ENCODE measurements around the gene USP48. TPM values are rescaled to one million over a fixed set of nuclear protein-coding genes. Genes with fewer than 3 reads are reported as not detected.

USP48 gene
- total and polyA plus RNA-seq, 2 donors (not counting 1 experiment from before 2014, with no cell fraction given): 34.1 to 45.6 TPM

- peaks cover 3% of the 10 kb centered on the region for H3K36me3 ChIP-seq (ENCODE audit: control insufficient read depth, insufficient read depth, low read length)
- H2AFZ ChIP-seq (ENCODE audit: low read length): no peak overlapping the region
- no peaks in the 10 kb centered on the region for H3K9me3 ChIP-seq (ENCODE audit: control insufficient read depth, insufficient read depth, low read depth, low read length)
- no peaks in the 10 kb centered on the region for H4K20me1 ChIP-seq (ENCODE audit: control insufficient read depth, extremely low read depth, insufficient read depth, low read length)
- no peaks in the 10 kb centered on the region for H3K27me3 ChIP-seq (ENCODE audit: control insufficient read depth, insufficient read depth, low read length)
- H3K27ac ChIP-seq (ENCODE audit: insufficient read depth, low read length): no peak overlapping the region
- no peak overlapping the region for H3K4me3 ChIP-seq (replicated peaks in 1 of 4; ENCODE audit: control extremely low read depth in 1 of 4, insufficient read depth in 1 of 4, low read depth in 3 of 4, low read length in 4 of 4)
- DNase-seq (ENCODE audit: low read depth in 2 of 2): no peak
- no peak overlapping the region for H3K9ac ChIP-seq (ENCODE audit: insufficient read depth, low read length)
- TF ChIP-seq CTCF (conservative IDR thresholded peaks at IDR 0.05 in 1 of 2, IDR thresholded peaks at IDR 0.05 in 1 of 2; ENCODE audit: low read depth in 1 of 2, low read length in 2 of 2): no peak
- no peak for TF ChIP-seq EZH2 (IDR thresholded peaks at IDR 0.05; ENCODE audit: low read length, missing control alignments)
- H3K79me2 ChIP-seq (ENCODE audit: control insufficient read depth, insufficient read depth, low read length): no peaks in the 10 kb centered on the region
- H3K4me2 ChIP-seq (ENCODE audit: extremely low read depth, insufficient read depth, low read length): no peak overlapping the region
- no peaks in the 10 kb centered on the region for H3K4me1 ChIP-seq (ENCODE audit: control insufficient read depth, extremely low read depth, insufficient read depth, low read length)
These were observed 77.5 kb downstream of the USP48 start for GRCh38 chr1:21705303-21705980.

GRCh38 chr1:21704145-21704544, 78.8 kb downstream of the USP48 start:
- Histone ChIP-seq H3K4me3 (replicated peaks in 1 of 4; ENCODE audit: control extremely low read depth in 1 of 4, insufficient read depth in 1 of 4, low read depth in 3 of 4, low read length in 4 of 4) (no peak overlapping the region), H2AFZ (ENCODE audit: low read length) (no peak overlapping the region), H3K36me3 (ENCODE audit: control insufficient read depth, insufficient read depth, low read length) (peaks cover 3% of the 10 kb centered on the region), H3K27ac (ENCODE audit: insufficient read depth, low read length) (no peak overlapping the region), H3K79me2 (ENCODE audit: control insufficient read depth, insufficient read depth, low read length) (no peaks in the 10 kb centered on the region), H3K9me3 (ENCODE audit: control insufficient read depth, insufficient read depth, low read depth, low read length) (no peaks in the 10 kb centered on the region), H3K27me3 (ENCODE audit: control insufficient read depth, insufficient read depth, low read length) (no peaks in the 10 kb centered on the region), H3K4me1 (ENCODE audit: control insufficient read depth, extremely low read depth, insufficient read depth, low read length) (no peaks in the 10 kb centered on the region), H3K9ac (ENCODE audit: insufficient read depth, low read length) (no peak overlapping the region), H4K20me1 (ENCODE audit: control insufficient read depth, extremely low read depth, insufficient read depth, low read length) (no peaks in the 10 kb centered on the region), H3K4me2 (ENCODE audit: extremely low read depth, insufficient read depth, low read length) (no peak overlapping the region)
- TF ChIP-seq CTCF (conservative IDR thresholded peaks at IDR 0.05 in 1 of 2, IDR thresholded peaks at IDR 0.05 in 1 of 2; ENCODE audit: low read depth in 1 of 2, low read length in 2 of 2): no peak
- DNase-seq (ENCODE audit: low read depth in 2 of 2): no peak

- peak; percentile 61 to 90 for DNase-seq (ENCODE audit: low read depth in 2 of 2)
- peak; percentile 39 to 54 for TF ChIP-seq CTCF (conservative IDR thresholded peaks at IDR 0.05 in 1 of 2, IDR thresholded peaks at IDR 0.05 in 1 of 2; ENCODE audit: low read depth in 1 of 2, low read length in 2 of 2)
- TF ChIP-seq EZH2 (IDR thresholded peaks at IDR 0.05; ENCODE audit: low read length, missing control alignments): no peak
- H3K36me3 ChIP-seq (ENCODE audit: control insufficient read depth, insufficient read depth, low read length): peaks cover 3% of the 10 kb centered on the region
- H3K27ac ChIP-seq (ENCODE audit: insufficient read depth, low read length): peak overlapping the region; percentile 51
- H3K4me3 ChIP-seq (replicated peaks in 1 of 4; ENCODE audit: control extremely low read depth in 1 of 4, insufficient read depth in 1 of 4, low read depth in 3 of 4, low read length in 4 of 4): no peak overlapping the region
- no peak overlapping the region for H2AFZ ChIP-seq (ENCODE audit: low read length)
- H3K9me3 ChIP-seq (ENCODE audit: control insufficient read depth, insufficient read depth, low read depth, low read length): no peaks in the 10 kb centered on the region
- no peaks in the 10 kb centered on the region for H3K27me3 ChIP-seq (ENCODE audit: control insufficient read depth, insufficient read depth, low read length)
- no peaks in the 10 kb centered on the region for H3K4me1 ChIP-seq (ENCODE audit: control insufficient read depth, extremely low read depth, insufficient read depth, low read length)
- H4K20me1 ChIP-seq (ENCODE audit: control insufficient read depth, extremely low read depth, insufficient read depth, low read length): no peaks in the 10 kb centered on the region
- no peak overlapping the region for H3K9ac ChIP-seq (ENCODE audit: insufficient read depth, low read length)
- no peak overlapping the region for H3K4me2 ChIP-seq (ENCODE audit: extremely low read depth, insufficient read depth, low read length)
- H3K79me2 ChIP-seq (ENCODE audit: control insufficient read depth, insufficient read depth, low read length): no peaks in the 10 kb centered on the region
These were observed 79.5 kb downstream of the USP48 start for GRCh38 chr1:21703318-21703963.
